ENCODE results near the gene LIF.

The LIF gene

GRCh38 chr22:30284172-30284571, 37.6 kb upstream of the LIF start:
- DNase-seq (ENCODE audit: low read depth): no peak

GRCh38 chr22:30283342-30283741, 36.8 kb upstream of the LIF start:
- DNase-seq (ENCODE audit: low read depth): no peak

- DNase-seq (ENCODE audit: low read depth): no peak
Observed at GRCh38 chr22:30282616-30283046, 36.1 kb upstream of the LIF start.

- no peak for DNase-seq (ENCODE audit: low read depth)
Observed at GRCh38 chr22:30280505-30280904, 33.9 kb upstream of the LIF start.

GRCh38 chr22:30279932-30280331, 33.4 kb upstream of the LIF start:
- no peak for DNase-seq (ENCODE audit: low read depth)

- DNase-seq (ENCODE audit: low read depth): peak; percentile 88
Observed at GRCh38 chr22:30279046-30279788, 32.7 kb upstream of the LIF start.

- DNase-seq (ENCODE audit: low read depth): peak; percentile 60
Observed at GRCh38 chr22:30277547-30278344, 31.2 kb upstream of the LIF start.

- DNase-seq (ENCODE audit: low read depth): no peak
Observed at GRCh38 chr22:30276039-30276438, 29.5 kb upstream of the LIF start.

- no peak for DNase-seq (ENCODE audit: low read depth)
Observed at GRCh38 chr22:30275625-30276024, 29.1 kb upstream of the LIF start.

GRCh38 chr22:30274437-30274812, 27.9 kb upstream of the LIF start:
- DNase-seq (ENCODE audit: low read depth): no peak

- DNase-seq (ENCODE audit: low read depth): no peak
Observed at GRCh38 chr22:30273711-30274436, 27.3 kb upstream of the LIF start.

GRCh38 chr22:30272781-30273601, 26.4 kb upstream of the LIF start:
- no peak for DNase-seq (ENCODE audit: low read depth)

- peak; percentile 42 for DNase-seq (ENCODE audit: low read depth)
Observed at GRCh38 chr22:30270832-30271231, 24.3 kb upstream of the LIF start.

GRCh38 chr22:30268331-30268730, 21.8 kb upstream of the LIF start:
- DNase-seq (ENCODE audit: low read depth): no peak

GRCh38 chr22:30267382-30268302, 21.1 kb upstream of the LIF start:
- DNase-seq (ENCODE audit: low read depth): no peak

- DNase-seq (ENCODE audit: low read depth): no peak
Observed at GRCh38 chr22:30266445-30267381, 20.2 kb upstream of the LIF start, which contains the start of gene OSM. Gene OSM, minus strand, starts transcription at chr22:30266851. Its CDS starts 52 bp downstream, at chr22:30266799.

- DNase-seq (ENCODE audit: low read depth): no peak
Observed at GRCh38 chr22:30265823-30266444, 19.4 kb upstream of the LIF start.

GRCh38 chr22:30265131-30265720, 18.7 kb upstream of the LIF start:
- DNase-seq (ENCODE audit: low read depth): no peak

GRCh38 chr22:30263883-30264282, 17.3 kb upstream of the LIF start:
- no peak for DNase-seq (ENCODE audit: low read depth)
